Measurements from ENCODE around the gene TAF6L. TPM values are rescaled to one million over a fixed set of nuclear protein-coding genes. Genes with fewer than 3 reads are reported as not detected.
"Not testable (repeated sequence)": the region's sequence is repeated elsewhere in the genome, so short reads cannot be mapped to it uniquely, and the experiment has no call there.

The TAF6L gene
- total RNA-seq, 1 donor from 2014 or later: 18.8 TPM

- Mint-ChIP-seq H3K4me1 (ENCODE audit: low read depth) (peaks cover 53% of the 10 kb centered on the region), H3K36me3 (ENCODE audit: low read depth) (peaks cover 24% of the 10 kb centered on the region), H3K27ac (ENCODE audit: unreplicated experiment) (peak overlapping the region; percentile 98), H3K4me3 (ENCODE audit: unreplicated experiment) (peak overlapping the region; percentile 96), H3K9me3 (ENCODE audit: low read depth) (no peaks in the 10 kb centered on the region), H3K27me3 (ENCODE audit: low read depth) (no peaks in the 10 kb centered on the region)
- DNase-seq (ENCODE audit: low spot score): peak; percentile 86
- TF ChIP-seq, protein P1, sequence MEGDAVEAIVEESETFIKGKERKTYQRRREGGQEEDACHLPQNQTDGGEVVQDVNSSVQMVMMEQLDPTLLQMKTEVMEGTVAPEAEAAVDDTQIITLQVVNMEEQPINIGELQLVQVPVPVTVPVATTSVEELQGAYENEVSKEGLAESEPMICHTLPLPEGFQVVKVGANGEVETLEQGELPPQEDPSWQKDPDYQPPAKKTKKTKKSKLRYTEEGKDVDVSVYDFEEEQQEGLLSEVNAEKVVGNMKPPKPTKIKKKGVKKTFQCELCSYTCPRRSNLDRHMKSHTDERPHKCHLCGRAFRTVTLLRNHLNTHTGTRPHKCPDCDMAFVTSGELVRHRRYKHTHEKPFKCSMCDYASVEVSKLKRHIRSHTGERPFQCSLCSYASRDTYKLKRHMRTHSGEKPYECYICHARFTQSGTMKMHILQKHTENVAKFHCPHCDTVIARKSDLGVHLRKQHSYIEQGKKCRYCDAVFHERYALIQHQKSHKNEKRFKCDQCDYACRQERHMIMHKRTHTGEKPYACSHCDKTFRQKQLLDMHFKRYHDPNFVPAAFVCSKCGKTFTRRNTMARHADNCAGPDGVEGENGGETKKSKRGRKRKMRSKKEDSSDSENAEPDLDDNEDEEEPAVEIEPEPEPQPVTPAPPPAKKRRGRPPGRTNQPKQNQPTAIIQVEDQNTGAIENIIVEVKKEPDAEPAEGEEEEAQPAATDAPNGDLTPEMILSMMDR (IDR thresholded peaks at IDR 0.05): no peak
These were observed 44.9 kb upstream of the TAF6L start for GRCh38 chr11:62726156-62726914.

DNA sequence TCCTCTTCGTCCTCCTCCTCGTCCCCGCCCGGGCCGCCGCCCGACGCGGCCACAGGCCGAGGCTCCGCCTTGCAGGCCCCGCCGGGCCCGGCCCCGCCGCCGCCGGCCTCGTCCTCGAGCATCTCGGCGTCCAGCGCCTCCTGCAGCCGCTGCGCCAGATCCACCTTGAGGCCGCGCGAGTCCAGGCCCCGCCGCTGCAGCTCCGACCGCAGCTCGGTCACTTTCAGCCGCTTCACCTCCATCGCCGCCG, 44.4 kb upstream of the TAF6L start:
- Mint-ChIP-seq H3K9me3 (ENCODE audit: low read depth) (no peaks in the 10 kb centered on the region), H3K4me1 (ENCODE audit: low read depth) (peaks cover 53% of the 10 kb centered on the region), H3K27me3 (ENCODE audit: low read depth) (no peaks in the 10 kb centered on the region), H3K4me3 (ENCODE audit: unreplicated experiment) (peak overlapping the region; percentile 96), H3K27ac (ENCODE audit: unreplicated experiment) (peak overlapping the region; percentile 98), H3K36me3 (ENCODE audit: low read depth) (peaks cover 20% of the 10 kb centered on the region)
- TF ChIP-seq, protein P1 (IDR thresholded peaks at IDR 0.05): no peak
- DNase-seq (ENCODE audit: low spot score): peak; percentile 97

DNA sequence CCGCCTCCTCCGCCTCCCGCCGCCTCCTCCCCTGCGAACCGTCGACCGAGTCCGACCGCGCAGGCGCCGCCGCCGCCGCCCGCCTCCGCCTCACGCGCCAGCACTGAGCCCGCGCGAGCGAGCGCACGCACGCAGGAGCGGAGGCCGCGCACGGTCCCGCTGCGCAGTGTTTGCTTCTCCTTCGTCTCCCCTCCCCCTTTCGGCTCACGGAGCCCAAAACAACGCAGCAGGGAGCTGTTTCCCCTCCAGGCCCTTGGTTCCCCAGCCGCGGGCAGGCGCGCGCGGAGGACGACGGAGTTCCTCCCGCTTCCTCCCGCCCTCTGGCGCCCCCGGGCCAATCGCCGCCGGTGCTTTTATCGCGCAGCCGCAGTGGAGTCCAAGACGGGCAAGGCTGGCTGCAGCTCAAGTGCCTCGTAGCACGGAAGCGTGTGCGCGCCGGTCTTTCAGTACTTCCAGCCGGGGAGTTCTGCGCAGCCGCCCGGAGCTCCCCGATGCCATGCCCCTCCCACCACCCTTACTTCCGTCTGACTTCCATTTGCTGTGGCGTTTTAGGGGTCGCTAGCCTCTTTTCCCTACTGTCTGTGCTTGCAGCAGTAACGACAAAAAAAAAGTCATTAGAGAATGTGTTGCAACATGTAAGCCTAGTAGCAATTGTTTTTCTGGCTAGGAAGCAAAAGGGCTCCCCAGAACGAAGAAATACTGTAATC, 43.9 kb upstream of the TAF6L start, which contains the start of gene HNRNPUL2:
Gene HNRNPUL2 (minus strand): TSS at position 293 of the 707 bp plus-strand sequence. CDS start 301 bp downstream, outside the sequence.
- Mint-ChIP-seq H3K27me3 (ENCODE audit: low read depth) (no peaks in the 10 kb centered on the region), H3K36me3 (ENCODE audit: low read depth) (peaks cover 15% of the 10 kb centered on the region), H3K4me3 (ENCODE audit: unreplicated experiment) (peak within 1 kb of the TSS; percentile 96), H3K4me1 (ENCODE audit: low read depth) (peaks cover 49% of the 10 kb centered on the region), H3K27ac (ENCODE audit: unreplicated experiment) (peak within 1 kb of the TSS; percentile 98), H3K9me3 (ENCODE audit: low read depth) (no peaks in the 10 kb centered on the region)
- TF ChIP-seq, protein P1 (IDR thresholded peaks at IDR 0.05): peak; percentile 38
- DNase-seq (ENCODE audit: low spot score): peak; percentile 99

DNA sequence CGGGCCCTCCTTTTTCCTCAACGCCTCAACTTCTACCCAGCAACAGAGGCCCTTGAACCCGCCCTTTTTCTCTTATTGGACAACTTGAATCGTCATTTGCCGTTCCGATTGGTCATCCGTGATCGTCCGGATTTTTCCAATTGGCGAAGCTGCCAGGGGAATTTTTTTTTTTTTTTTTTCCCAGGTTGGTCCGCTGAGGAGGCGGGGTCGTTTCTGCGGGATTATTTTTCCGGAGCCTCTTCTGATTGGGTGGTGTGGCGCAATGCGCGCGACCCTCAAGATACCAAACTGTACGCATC, 43.4 kb upstream of the TAF6L start:
- Mint-ChIP-seq H3K4me3 (ENCODE audit: unreplicated experiment) (peak overlapping the region; percentile 96), H3K36me3 (ENCODE audit: low read depth) (peaks cover 10% of the 10 kb centered on the region), H3K27me3 (ENCODE audit: low read depth) (no peaks in the 10 kb centered on the region), H3K4me1 (ENCODE audit: low read depth) (peaks cover 46% of the 10 kb centered on the region), H3K27ac (ENCODE audit: unreplicated experiment) (peak overlapping the region; percentile 98), H3K9me3 (ENCODE audit: low read depth) (no peaks in the 10 kb centered on the region)
- TF ChIP-seq, protein P1 (IDR thresholded peaks at IDR 0.05): no peak
- DNase-seq (ENCODE audit: low spot score): no peak

GRCh38 chr11:62728171-62728988, 42.8 kb upstream of the TAF6L start, which contains the start of gene TTC9C:
Gene TTC9C, plus strand, starts transcription at chr11:62728486. Its CDS starts 363 bp downstream, at chr11:62728849.
- Mint-ChIP-seq H3K4me1 (ENCODE audit: low read depth) (peaks cover 50% of the 10 kb centered on the region), H3K36me3 (ENCODE audit: low read depth) (peaks cover 13% of the 10 kb centered on the region), H3K27ac (ENCODE audit: unreplicated experiment) (peak within 1 kb of the TSS; percentile 98), H3K27me3 (ENCODE audit: low read depth) (no peaks in the 10 kb centered on the region), H3K4me3 (ENCODE audit: unreplicated experiment) (peak within 1 kb of the TSS; percentile 96), H3K9me3 (ENCODE audit: low read depth) (no peaks in the 10 kb centered on the region)
- no peak for DNase-seq (ENCODE audit: low spot score)
- TF ChIP-seq, protein P1 (IDR thresholded peaks at IDR 0.05): peak; percentile 10

- not testable (repeated sequence) for DNase-seq (ENCODE audit: low spot score); H3K9me3 Mint-ChIP-seq (ENCODE audit: low read depth); H3K36me3 Mint-ChIP-seq (ENCODE audit: low read depth); H3K27me3 Mint-ChIP-seq (ENCODE audit: low read depth)
- Mint-ChIP-seq H3K4me3 (ENCODE audit: unreplicated experiment) (peak overlapping the region; percentile 96), H3K27ac (ENCODE audit: unreplicated experiment) (peak overlapping the region; percentile 45), H3K4me1 (ENCODE audit: low read depth) (peaks cover 34% of the 10 kb centered on the region)
These were observed 41.1 kb upstream of the TAF6L start for GRCh38 chr11:62730076-62730475.
